Activated T-cell treated with anti-CD3 and anti-CD28 coated beads, Interleukin-2, amount 50 U/mL, for 24 hours (primary cell): ENCODE data around the gene PEX12.
A peak's percentile ranks its signal among the peaks of the same experiment; 100 is the strongest.
"Not testable (repeated sequence)": the region's sequence is repeated elsewhere in the genome, so short reads cannot be mapped to it uniquely, and the experiment has no call there.

Experiments
- DNase-seq: peaks from one replicate; pipeline ENCODE4 v3.0.0-alpha.2; 2020
- H3K27ac Mint-ChIP-seq: 2 replicates; pipeline ENCODE4 v1.8.0; 2020; ENCODE audit warnings: mild to moderate bottlenecking, mixed read lengths
- H3K27me3 Mint-ChIP-seq: 2 replicates; pipeline ENCODE4 v1.8.0; 2020; ENCODE audit warnings: mixed read lengths
- H3K36me3 Mint-ChIP-seq: 2 replicates; pipeline ENCODE4 v1.8.0; 2020; ENCODE audit warnings: low read depth, mixed read lengths
- H3K4me1 Mint-ChIP-seq: 2 replicates; pipeline ENCODE4 v1.8.0; 2020; ENCODE audit warnings: low read depth, mixed read lengths
- H3K4me3 Mint-ChIP-seq: 2 replicates; pipeline ENCODE4 v1.8.0; 2020; ENCODE audit warnings: mild to moderate bottlenecking, moderate library complexity, mixed read lengths
- H3K9me3 Mint-ChIP-seq: 2 replicates; pipeline ENCODE4 v1.8.0; 2020; ENCODE audit warnings: mixed read lengths

PEX12 gene

DNA sequence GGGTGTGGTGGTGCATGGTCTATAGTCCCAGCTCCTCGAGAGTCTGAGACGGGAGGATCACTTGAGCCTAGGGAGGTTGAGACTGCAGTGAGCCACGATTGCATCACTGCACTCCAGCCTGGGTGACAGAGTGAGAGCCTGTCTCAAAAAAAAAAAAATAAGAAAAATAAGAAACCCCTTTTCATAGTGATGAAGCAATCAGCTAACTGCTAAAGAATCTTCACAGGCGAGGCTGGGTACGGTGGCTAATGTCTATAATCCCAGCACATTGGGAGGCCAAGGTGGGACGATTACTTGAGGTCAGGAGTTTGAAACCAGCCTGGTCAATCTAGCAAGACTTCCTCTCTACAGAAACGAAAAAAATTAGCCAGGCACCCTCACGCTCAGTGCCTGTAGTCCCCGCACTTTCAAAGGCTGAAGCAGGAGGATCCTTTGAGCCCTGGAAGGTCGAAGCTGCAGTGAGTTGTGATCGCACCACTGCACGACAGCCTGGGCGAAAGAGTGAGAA lies 41.7 kb downstream of the PEX12 start:
- Mint-ChIP-seq H3K27me3 (no peaks in the 10 kb centered on the region), H3K4me3 (peak overlapping the region; percentile 92), H3K27ac (peak overlapping the region; percentile 99), H3K9me3 (no peaks in the 10 kb centered on the region), H3K36me3 (peaks cover 36% of the 10 kb centered on the region), H3K4me1 (peaks cover 70% of the 10 kb centered on the region)
- DNase-seq = peak; percentile 56

GRCh38 chr17:35535406-35535805 lies 43.0 kb downstream of the PEX12 start:
- H3K4me3 Mint-ChIP-seq = peak overlapping the region; percentile 92
- not testable (repeated sequence) for DNase-seq, H3K27me3 Mint-ChIP-seq, H3K9me3 Mint-ChIP-seq
- peaks cover 41% of the 10 kb centered on the region for H3K36me3 Mint-ChIP-seq
- peak overlapping the region; percentile 99 for H3K27ac Mint-ChIP-seq
- peaks cover 71% of the 10 kb centered on the region for H3K4me1 Mint-ChIP-seq

GRCh38 chr17:35534576-35535093 lies 43.7 kb downstream of the PEX12 start:
- no peaks in the 10 kb centered on the region for H3K9me3 Mint-ChIP-seq
- no peaks in the 10 kb centered on the region for H3K27me3 Mint-ChIP-seq
- H3K36me3 Mint-ChIP-seq = peaks cover 41% of the 10 kb centered on the region
- H3K4me1 Mint-ChIP-seq = peaks cover 67% of the 10 kb centered on the region
- DNase-seq = no peak
- peak overlapping the region; percentile 92 for H3K4me3 Mint-ChIP-seq
- H3K27ac Mint-ChIP-seq = peak overlapping the region; percentile 99

DNA sequence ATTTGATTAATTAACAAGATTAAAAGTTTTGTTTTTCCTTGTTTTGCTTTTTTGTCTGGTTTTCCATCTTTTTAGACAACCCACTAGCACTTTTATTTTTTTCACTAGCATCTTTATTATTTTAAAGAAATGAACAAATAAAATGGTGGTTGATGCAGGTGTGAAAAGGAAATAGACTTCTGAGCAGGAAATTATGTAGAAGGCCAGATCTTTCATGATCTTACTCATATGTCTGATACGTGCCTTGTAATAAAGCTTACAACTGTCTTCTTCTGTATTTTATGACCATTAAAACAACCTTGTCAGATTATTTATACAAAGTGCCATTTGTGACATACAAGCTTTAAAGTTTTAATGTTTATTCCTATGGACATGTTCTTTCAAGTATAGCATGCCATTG lies 47.2 kb downstream of the PEX12 start:
- H3K27ac Mint-ChIP-seq = peak overlapping the region; percentile 85
- H3K9me3 Mint-ChIP-seq = no peaks in the 10 kb centered on the region

GRCh38 chr17:35529866-35530265 lies 48.5 kb downstream of the PEX12 start:
- Mint-ChIP-seq H3K9me3 (no peaks in the 10 kb centered on the region), H3K4me1 (peaks cover 82% of the 10 kb centered on the region), H3K27me3 (no peaks in the 10 kb centered on the region), H3K36me3 (peaks cover 53% of the 10 kb centered on the region), H3K4me3 (peak overlapping the region; percentile 23), H3K27ac (peak overlapping the region; percentile 72)
- DNase-seq = no peak

More for the DNA sequence above, 47.2 kb downstream of the PEX12 start:
- Mint-ChIP-seq H3K36me3 (peaks cover 62% of the 10 kb centered on the region), H3K27me3 (no peaks in the 10 kb centered on the region), H3K4me1 (peaks cover 73% of the 10 kb centered on the region), H3K4me3 (peak overlapping the region; percentile 57)
- no peak for DNase-seq

GRCh38 chr17:35529326-35529725 lies 49.0 kb downstream of the PEX12 start:
- H3K4me1 Mint-ChIP-seq = peaks cover 82% of the 10 kb centered on the region

More at GRCh38 chr17:35529326-35529725, 49.0 kb downstream of the PEX12 start:
- H3K4me3 Mint-ChIP-seq, H3K27me3 Mint-ChIP-seq, DNase-seq, H3K9me3 Mint-ChIP-seq: not testable (repeated sequence)
- Mint-ChIP-seq H3K27ac (peak overlapping the region; percentile 54), H3K36me3 (peaks cover 48% of the 10 kb centered on the region)
